Stimulated activated CD8-positive, alpha-beta memory T cell treated with anti-CD3 and anti-CD28 coated beads, Interleukin-15, amount 100 ng/mL, for 48 hours (primary cell): ENCODE measurements around the gene SLC35F3.

Experiments used
- DNase-seq, 2 donors: peaks; one replicate each; pipeline ENCODE4 v3.0.0-alpha.2; 2020; ENCODE audit warnings: low read depth in 2 of 2

SLC35F3 gene

GRCh38 chr1:234368320-234369032 lies 464.0 kb downstream of the SLC35F3 start:
- no peak for DNase-seq

- DNase-seq: no peak
Measured at GRCh38 chr1:234369033-234369430, 464.6 kb downstream of the SLC35F3 start.

DNA sequence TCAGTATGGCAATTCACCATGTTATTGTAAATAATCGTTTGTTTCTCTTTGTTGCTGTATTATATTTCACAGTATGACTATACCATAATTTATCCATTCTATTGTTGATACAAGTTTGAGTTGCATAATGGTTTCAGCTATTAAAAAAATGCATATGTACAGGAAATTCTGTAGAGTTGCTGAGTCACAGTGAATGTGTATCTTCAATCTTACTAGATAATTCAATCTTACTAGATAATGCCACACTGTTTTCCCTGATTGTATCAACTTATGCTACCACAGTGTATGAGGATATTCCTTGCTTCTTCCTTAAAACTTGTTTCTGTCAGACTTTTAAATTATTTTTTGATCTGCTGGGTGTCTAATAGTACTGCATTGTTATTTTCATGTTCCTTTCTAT lies 465.3 kb downstream of the SLC35F3 start:
- no peak for DNase-seq

DNA sequence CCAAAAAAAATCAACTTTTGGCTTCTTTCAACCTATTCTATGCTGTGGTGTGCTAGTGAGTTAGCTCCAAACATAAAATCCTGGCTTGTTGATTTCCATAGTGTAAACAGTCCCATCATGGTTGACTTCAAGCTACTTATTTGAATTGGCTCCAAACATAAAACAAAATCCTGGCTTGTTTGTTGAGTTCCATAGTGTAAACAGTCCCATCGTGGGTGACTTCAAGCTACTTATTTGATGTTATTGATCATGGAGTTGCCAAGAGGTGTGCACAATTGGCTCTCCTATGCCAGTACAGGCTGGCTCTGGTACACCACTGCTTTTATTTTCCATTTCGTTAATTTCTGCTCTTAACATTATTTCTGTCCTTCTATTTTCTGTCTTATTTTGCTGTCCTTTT lies 466.9 kb downstream of the SLC35F3 start:
- no peak for DNase-seq

GRCh38 chr1:234372011-234372757 lies 467.7 kb downstream of the SLC35F3 start:
- DNase-seq: no peak

DNA sequence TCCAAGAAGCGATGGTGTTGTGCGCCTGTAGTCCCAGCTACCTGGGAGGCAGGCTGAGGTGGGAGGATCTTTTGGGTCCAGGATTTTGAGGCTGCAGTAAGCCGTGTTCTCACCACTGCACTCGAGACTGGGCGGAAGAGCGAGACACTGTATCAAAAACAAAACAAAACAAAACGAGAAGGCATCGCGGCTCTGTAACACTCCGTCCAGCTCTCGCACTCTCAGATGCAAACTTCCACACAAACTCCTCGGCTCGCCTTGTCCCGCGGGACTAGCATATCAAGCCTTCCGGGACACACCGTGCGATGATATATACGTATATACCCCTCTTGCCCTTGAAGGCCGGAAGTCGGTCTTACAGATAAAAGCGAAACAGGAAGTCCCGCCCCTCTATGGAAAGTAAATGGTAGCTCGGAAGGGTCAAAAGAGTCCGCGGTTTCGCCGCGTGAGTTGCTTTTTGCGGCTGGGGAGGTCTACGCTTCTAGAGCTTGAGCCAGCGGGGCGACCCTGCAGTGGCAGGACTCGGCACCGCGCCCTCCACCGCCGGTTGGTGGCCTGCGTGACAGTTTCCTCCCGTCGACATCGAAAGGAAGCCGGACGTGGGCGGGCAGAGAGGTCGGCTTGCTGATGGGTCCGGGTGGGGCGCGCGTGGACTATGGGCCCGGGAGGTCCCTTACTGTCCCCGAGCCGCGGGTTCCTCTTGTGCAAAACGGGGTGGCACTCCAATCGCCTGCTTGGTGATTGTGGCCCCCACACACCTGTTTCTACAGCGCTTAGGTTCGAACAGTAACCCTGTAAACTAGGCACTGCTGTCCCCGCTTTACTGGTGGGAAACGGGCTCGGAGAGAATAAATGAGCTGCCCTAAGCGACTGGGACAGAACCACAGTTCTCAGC lies 468.8 kb downstream of the SLC35F3 start, which contains the start of gene COA6:
TSS of gene COA6 (plus strand) at position 393 of the 895 bp plus-strand sequence. CDS start at position 404, 11 bp downstream.
- peak; percentile 85 to 87 for DNase-seq

GRCh38 chr1:234373959-234374254 lies 469.4 kb downstream of the SLC35F3 start:
- no peak for DNase-seq
